H1 (cell line): Measurements from ENCODE around the gene C3. TPM values are rescaled to one million over a fixed set of nuclear protein-coding genes. Genes with fewer than 3 reads are reported as not detected.
A peak's percentile ranks its signal among the peaks of the same experiment; 100 is the strongest.

Experiments
- CTCF ChIA-PET: fragments of 300-600 bp; sonication (Branson Sonifier 250); formaldehyde crosslinking; loops from one replicate; lab custom pipeline; 2021; ENCODE audit not compliant: partially characterized antibody; lab: Charles Lee
- POLR2A ChIA-PET: fragments of 300-600 bp; sonication (Branson Sonifier 250); formaldehyde crosslinking; loops from one replicate; lab custom pipeline; 2021; ENCODE audit warnings: inconsistent platforms; ENCODE audit not compliant: partially characterized antibody; lab: Charles Lee
- DNase-seq, 2 experiments: peaks; one replicate each; pipeline versions ENCODE4 v3.0.0 to v3.0.0-alpha.2; 2010 to 2022; ENCODE audit warnings: low spot score in 2 of 2, low read depth in 1 of 2, mixed read lengths in 1 of 2
- FAIRE-seq: peaks from 2 replicates; lab custom pipeline; 2011; peaks lifted over from hg19 to GRCh38; lab: Jason Lieb, UNC
- H2AFZ ChIP-seq: 2 replicates; pipeline ENCODE4 v1.8.1; 2012; ENCODE audit warnings: low read length, inconsistent platforms
- H2AK5ac ChIP-seq: 2 replicates; pipeline ENCODE4 v1.6.1; 2013; ENCODE audit warnings: low read depth, low read length
- H2BK120ac ChIP-seq: replicated peaks from 2 replicates; pipeline ENCODE3; 2013; ENCODE audit warnings: low read depth, low read length, inconsistent platforms
- H2BK12ac ChIP-seq: 2 replicates; pipeline ENCODE4 v1.6.1; 2013; ENCODE audit warnings: low read depth, low read length
- H2BK15ac ChIP-seq: 2 replicates; pipeline ENCODE4 v1.6.1; 2013; ENCODE audit warnings: low read length
- H2BK20ac ChIP-seq: 2 replicates; pipeline ENCODE4 v1.6.1; 2013; ENCODE audit warnings: low read length
- H2BK5ac ChIP-seq: 2 replicates; pipeline ENCODE4 v1.6.1; 2013; ENCODE audit warnings: low read depth, low read length
- H3K14ac ChIP-seq: 2 replicates; pipeline ENCODE4 v1.6.1; 2013; ENCODE audit warnings: inconsistent platforms; ENCODE audit not compliant: insufficient read length
- H3K18ac ChIP-seq: 2 replicates; pipeline ENCODE4 v1.6.1; 2013; ENCODE audit warnings: low read length; ENCODE audit errors: extremely low read depth
- H3K23ac ChIP-seq: 2 replicates; pipeline ENCODE4 v1.6.1; 2013; ENCODE audit warnings: inconsistent platforms; ENCODE audit not compliant: insufficient read length
- H3K23me2 ChIP-seq: 2 replicates; pipeline ENCODE4 v1.6.1; 2013; ENCODE audit warnings: low read depth, low read length
- H3K27ac ChIP-seq: 2 replicates; pipeline ENCODE4 v1.6.1; 2011; ENCODE audit warnings: low read depth, low read length, inconsistent platforms
- H3K27me3 ChIP-seq, 4 experiments: replicated peaks in 1 of 4; 1 replicate in 1 of 4; 2 replicates in 3 of 4; pipeline versions ENCODE4 v1.6.1 to v1.8.1; 2011 to 2013; ENCODE audit warnings: low read length in 3 of 4, mild to moderate bottlenecking in 3 of 4, inconsistent platforms in 2 of 4, mixed read lengths in 2 of 4, moderate library complexity in 1 of 4; ENCODE audit not compliant: control insufficient read depth in 3 of 4, insufficient read depth in 3 of 4; ENCODE audit errors: extremely low read depth in 1 of 4
- H3K36me3 ChIP-seq, 4 experiments: 2 replicates each; pipeline versions ENCODE4 v1.6.1 to v1.8.1; 2011 to 2013; ENCODE audit warnings: mild to moderate bottlenecking in 4 of 4, low read length in 3 of 4, moderate library complexity in 2 of 4, control low read depth in 1 of 4, inconsistent platforms in 1 of 4; ENCODE audit not compliant: insufficient read depth in 4 of 4, control insufficient read depth in 2 of 4
- H3K4ac ChIP-seq: replicated peaks from 2 replicates; pipeline ENCODE3; 2013; ENCODE audit warnings: low read length, low read depth, mixed read lengths, inconsistent platforms; ENCODE audit not compliant: insufficient read length
- H3K4me1 ChIP-seq, 4 experiments: replicated peaks in 1 of 4; 1 replicate in 1 of 4; 2 replicates in 3 of 4; pipeline versions ENCODE4 v1.6.1 to v1.8.1; 2011 to 2013; ENCODE audit warnings: low read length in 3 of 4, inconsistent platforms in 2 of 4, mixed read lengths in 1 of 4; ENCODE audit not compliant: insufficient read depth in 4 of 4, control insufficient read depth in 3 of 4
- H3K4me2 ChIP-seq, 2 experiments: 2 replicates each; pipeline versions ENCODE4 v1.6.1 to v1.8.1; 2011 to 2013; ENCODE audit warnings: low read depth in 2 of 2, low read length in 2 of 2, control low read depth in 1 of 2, inconsistent platforms in 1 of 2, mild to moderate bottlenecking in 1 of 2; ENCODE audit not compliant: insufficient read depth in 1 of 2
- H3K4me3 ChIP-seq, 4 experiments: fragments of 200-600, 300-600 bp in 1 of 4; sonication (generic), shearing (Covaris generic), sonication (Bioruptor Twin) in 1 of 4; 2 replicates each; pipeline versions ENCODE4 v1.5.1 to v1.8.1; 2011 to 2016; ENCODE audit warnings: low read length in 4 of 4, low read depth in 3 of 4, control low read depth in 2 of 4, inconsistent platforms in 2 of 4, mild to moderate bottlenecking in 2 of 4, mixed read lengths in 1 of 4, moderate library complexity in 1 of 4; ENCODE audit not compliant: insufficient read depth in 2 of 4; ENCODE audit errors: extremely low read depth in 1 of 4
- H3K56ac ChIP-seq: replicated peaks from 2 replicates; pipeline ENCODE3; 2013; ENCODE audit warnings: low read depth, mild to moderate bottlenecking, mixed read lengths, low read length, inconsistent platforms; ENCODE audit not compliant: insufficient read length
- H3K79me1 ChIP-seq: 2 replicates; pipeline ENCODE4 v1.6.1; 2013; ENCODE audit warnings: low read depth, low read length, control low read depth
- H3K79me2 ChIP-seq, 2 experiments: 2 replicates each; pipeline versions ENCODE4 v1.6.1 to v1.8.1; 2012 to 2013; ENCODE audit warnings: low read length in 2 of 2, mild to moderate bottlenecking in 2 of 2, inconsistent platforms in 1 of 2; ENCODE audit not compliant: insufficient read depth in 2 of 2, control insufficient read depth in 1 of 2
- H3K9ac ChIP-seq, 4 experiments: replicated peaks in 1 of 4; 1 replicate in 1 of 4; 2 replicates in 3 of 4; pipeline versions ENCODE4 v1.6.1 to v1.8.1; 2011 to 2013; ENCODE audit warnings: low read depth in 3 of 4, low read length in 3 of 4, control low read depth in 2 of 4, mild to moderate bottlenecking in 2 of 4, moderate library complexity in 2 of 4, inconsistent platforms in 1 of 4; ENCODE audit errors: extremely low read depth in 1 of 4
- H3K9me3 ChIP-seq, 2 experiments: 2 replicates each; pipeline versions ENCODE4 v1.6.1 to v1.8.1; 2012 to 2013; ENCODE audit warnings: mild to moderate bottlenecking in 2 of 2, moderate library complexity in 2 of 2, control low read depth in 1 of 2, inconsistent platforms in 1 of 2, low read depth in 1 of 2, low read length in 1 of 2, mixed read lengths in 1 of 2; ENCODE audit not compliant: insufficient read depth in 2 of 2
- H4K20me1 ChIP-seq, 2 experiments: replicated peaks in 1 of 2; 2 replicates each; pipeline versions ENCODE3 to v1.8.1; 2011 to 2013; ENCODE audit warnings: inconsistent platforms in 2 of 2, low read length in 2 of 2, mild to moderate bottlenecking in 1 of 2; ENCODE audit not compliant: insufficient read depth in 2 of 2, control insufficient read depth in 1 of 2
- H4K5ac ChIP-seq: 2 replicates; pipeline ENCODE4 v1.6.1; 2013; ENCODE audit warnings: low read length, low read depth, mixed read lengths, inconsistent platforms; ENCODE audit not compliant: insufficient read length
- H4K8ac ChIP-seq: 2 replicates; pipeline ENCODE4 v1.8.0; 2013; ENCODE audit warnings: mild to moderate bottlenecking, moderate library complexity, low read length, inconsistent platforms; ENCODE audit not compliant: insufficient read depth; ENCODE audit errors: extremely low read depth
- H4K91ac ChIP-seq: replicated peaks from 2 replicates; pipeline ENCODE3; 2013; ENCODE audit warnings: low read length, mixed read lengths, inconsistent platforms; ENCODE audit not compliant: insufficient read length
- CBX5 ChIP-seq: fragments of 300-800, 300-1000 bp; sonication (generic); IDR thresholded peaks from 2 replicates; pipeline ENCODE4 v1.7.1; 2016; ENCODE audit warnings: antibody characterized with exemption, low read length, low read depth
- FOSL1 ChIP-seq: IDR thresholded peaks from 2 replicates; pipeline ENCODE4 v1.6.1; 2011; ENCODE audit warnings: mild to moderate bottlenecking, low read depth, low read length, moderate library complexity; ENCODE audit not compliant: insufficient read depth
- HDAC2 ChIP-seq, 2 experiments: fragments of 300-600 bp in 1 of 2; sonication (generic) in 1 of 2; IDR thresholded peaks; 2 replicates each; pipeline ENCODE4 v1.6.1; 2011 to 2012; ENCODE audit warnings: low read depth in 2 of 2, low read length in 2 of 2, mild to moderate bottlenecking in 2 of 2, moderate library complexity in 2 of 2, borderline replicate concordance in 1 of 2, inconsistent platforms in 1 of 2
- POLR2AphosphoS5 ChIP-seq: IDR thresholded peaks from 2 replicates; pipeline ENCODE4 v1.6.1; 2011; ENCODE audit warnings: low read depth, low read length
- WGBS, 2 experiments: shearing (Covaris generic) in 1 of 2; methylation state at CpG; one replicate each; pipeline versions ENCODE4 v1.1.6 to v1.1.7; 2013 to 2015; ENCODE audit warnings: low lambda C conversion rate in 2 of 2, mixed read lengths in 2 of 2, inconsistent platforms in 1 of 2, low coverage in 1 of 2, missing lambda C conversion rate in 1 of 2; ENCODE audit not compliant: insufficient replicate concordance in 2 of 2, insufficient coverage in 1 of 2, insufficient read length in 1 of 2; ENCODE audit errors: extremely low coverage in 1 of 2, missing lambda C conversion rate in 1 of 2; 5-methylcytosine and 5-hydroxymethylcytosine counted together
- polyA plus RNA-seq, 7 experiments: library from polyadenylated mRNA; depleted of rRNA in 3 of 7; stranded (reverse) in 5 of 7; unstranded in 2 of 7; fragments of >200 nt in 5 of 7; fragments of 200-250 nt in 2 of 7; gene quantifications; 1 replicate in 5 of 7; 2 replicates in 1 of 7; 4 replicates in 1 of 7; pipeline versions ENCODE4 v1.2.1 to v1.2.3, GENCODE V29; 2011 to 2013; ENCODE audit warnings: missing spikeins in 2 of 7, mixed read lengths in 2 of 7
- total RNA-seq: library from RNA; stranded (reverse); fragmentation: NEBNext Ultra II Directional; extraction: Animal tissue kit (Norgen Biotek cat#: 25700); gene quantifications from 2 replicates; pipeline ENCODE4 v1.2.1, GENCODE V29; 2021
- TF ChIP-seq, protein P1 (sequence below), 3 experiments: IDR thresholded peaks; 1 replicate in 2 of 3; 2 replicates in 1 of 3; pipeline versions ENCODE4 v1.5.1 to v1.6.1; 2011; ENCODE audit warnings: low read length in 3 of 3, mild to moderate bottlenecking in 3 of 3, inconsistent platforms in 2 of 3, low read depth in 1 of 3, moderate library complexity in 1 of 3; ENCODE audit not compliant: insufficient read depth in 1 of 3; ENCODE audit errors: control extremely low read depth in 1 of 3

Gene C3
- total and polyA plus RNA-seq, 2 of the 8 experiments (the other 6 are each of a cell fraction or from before 2014, with no cell fraction given) = 6.4 to 12.8 TPM

DNA sequence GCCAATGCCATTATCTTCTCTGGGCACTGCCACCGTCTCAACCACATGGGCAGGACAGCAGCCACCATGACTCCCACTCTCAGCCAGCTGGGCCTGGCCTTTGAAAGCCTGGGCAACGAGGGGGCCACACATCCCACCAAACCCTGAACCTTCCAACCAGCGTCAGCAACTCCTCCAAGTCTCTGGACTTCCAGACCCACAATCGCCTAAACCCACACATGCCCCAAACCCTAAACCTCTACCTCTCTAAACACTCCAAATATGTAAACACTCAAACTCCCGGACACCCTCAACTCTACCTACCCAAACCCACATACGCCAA is 949 bp downstream of the C3 start:
- peak overlapping the region; percentile 3; the same call in 1 of the 2 replicates for H2BK5ac ChIP-seq
- DNase-seq (no peak), FAIRE-seq (no peak)
- TF ChIP-seq CBX5 = no peak
- no peak for TF ChIP-seq POLR2AphosphoS5
- no peak for TF ChIP-seq HDAC2 (IDR thresholded peaks at IDR 0.05; ENCODE audit: borderline replicate concordance in 1 of 2, low read depth in 2 of 2, low read length in 2 of 2)
- TF ChIP-seq, protein P1, sequence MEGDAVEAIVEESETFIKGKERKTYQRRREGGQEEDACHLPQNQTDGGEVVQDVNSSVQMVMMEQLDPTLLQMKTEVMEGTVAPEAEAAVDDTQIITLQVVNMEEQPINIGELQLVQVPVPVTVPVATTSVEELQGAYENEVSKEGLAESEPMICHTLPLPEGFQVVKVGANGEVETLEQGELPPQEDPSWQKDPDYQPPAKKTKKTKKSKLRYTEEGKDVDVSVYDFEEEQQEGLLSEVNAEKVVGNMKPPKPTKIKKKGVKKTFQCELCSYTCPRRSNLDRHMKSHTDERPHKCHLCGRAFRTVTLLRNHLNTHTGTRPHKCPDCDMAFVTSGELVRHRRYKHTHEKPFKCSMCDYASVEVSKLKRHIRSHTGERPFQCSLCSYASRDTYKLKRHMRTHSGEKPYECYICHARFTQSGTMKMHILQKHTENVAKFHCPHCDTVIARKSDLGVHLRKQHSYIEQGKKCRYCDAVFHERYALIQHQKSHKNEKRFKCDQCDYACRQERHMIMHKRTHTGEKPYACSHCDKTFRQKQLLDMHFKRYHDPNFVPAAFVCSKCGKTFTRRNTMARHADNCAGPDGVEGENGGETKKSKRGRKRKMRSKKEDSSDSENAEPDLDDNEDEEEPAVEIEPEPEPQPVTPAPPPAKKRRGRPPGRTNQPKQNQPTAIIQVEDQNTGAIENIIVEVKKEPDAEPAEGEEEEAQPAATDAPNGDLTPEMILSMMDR (IDR thresholded peaks at IDR 0.05; ENCODE audit: control extremely low read depth in 1 of 3, insufficient read depth in 1 of 3, low read depth in 1 of 3, low read length in 3 of 3) = no peak
- no peak for TF ChIP-seq FOSL1
- H3K18ac ChIP-seq = no peak overlapping the region
- H3K56ac ChIP-seq = no peak overlapping the region
- no peak overlapping the region for H4K8ac ChIP-seq
- H3K36me3 ChIP-seq = no peaks in the 10 kb centered on the region; a peak in 1 of 8 replicates
- no peak overlapping the region for H3K4me2 ChIP-seq
- no peak overlapping the region for H2AK5ac ChIP-seq
- no peaks in the 10 kb centered on the region; a peak in 1 of 7 replicates for H3K27me3 ChIP-seq
- no peaks in the 10 kb centered on the region for H3K79me1 ChIP-seq
- no peak overlapping the region for H3K9ac ChIP-seq
- peaks cover 0 to 12% (median 5%) of the 10 kb centered on the region in 4 experiments; a peak in 4 of 7 replicates for H3K4me1 ChIP-seq
- H4K5ac ChIP-seq = no peak overlapping the region
- H4K20me1 ChIP-seq = peaks cover 0 to 6% of the 10 kb centered on the region in 2 experiments
- H3K14ac ChIP-seq = no peak overlapping the region
- H2BK12ac ChIP-seq = peak overlapping the region; percentile 90; the same call in 1 of the 2 replicates
- no peak overlapping the region for H2BK20ac ChIP-seq
- no peak overlapping the region for H3K4ac ChIP-seq
- ChIA-PET POLR2A (no interaction called here), CTCF (interaction anchor here (7.2 kb wide), 1 partner anchor 18 kb away, joined by 31 read pairs; the partner anchor contains the start of gene GPR108)
- H3K27ac ChIP-seq = no peak overlapping the region
- 93 to 100% methylated on average over 2 to 6 of the region's 6 CpGs for WGBS, 2 experiments
- no peaks in the 10 kb centered on the region for H3K9me3 ChIP-seq
- H3K23ac ChIP-seq = no peak overlapping the region
- H2BK120ac ChIP-seq = no peak overlapping the region
- H2BK15ac ChIP-seq = peak overlapping the region; percentile 53; the same call in 1 of the 2 replicates
- H3K79me2 ChIP-seq = no peaks in the 10 kb centered on the region; a peak in 1 of 4 replicates
- peaks cover 10% of the 10 kb centered on the region for H3K23me2 ChIP-seq
- peak overlapping the region; percentile 49 for H4K91ac ChIP-seq
- H2AFZ ChIP-seq = no peak overlapping the region
- no peak overlapping the region for H3K4me3 ChIP-seq
